ENCODE data around the gene ADCY4. TPM values are rescaled to one million over a fixed set of nuclear protein-coding genes. Genes with fewer than 3 reads are reported as not detected.

ADCY4 gene
- total RNA-seq, 1 donor, result 1.2 TPM

DNA sequence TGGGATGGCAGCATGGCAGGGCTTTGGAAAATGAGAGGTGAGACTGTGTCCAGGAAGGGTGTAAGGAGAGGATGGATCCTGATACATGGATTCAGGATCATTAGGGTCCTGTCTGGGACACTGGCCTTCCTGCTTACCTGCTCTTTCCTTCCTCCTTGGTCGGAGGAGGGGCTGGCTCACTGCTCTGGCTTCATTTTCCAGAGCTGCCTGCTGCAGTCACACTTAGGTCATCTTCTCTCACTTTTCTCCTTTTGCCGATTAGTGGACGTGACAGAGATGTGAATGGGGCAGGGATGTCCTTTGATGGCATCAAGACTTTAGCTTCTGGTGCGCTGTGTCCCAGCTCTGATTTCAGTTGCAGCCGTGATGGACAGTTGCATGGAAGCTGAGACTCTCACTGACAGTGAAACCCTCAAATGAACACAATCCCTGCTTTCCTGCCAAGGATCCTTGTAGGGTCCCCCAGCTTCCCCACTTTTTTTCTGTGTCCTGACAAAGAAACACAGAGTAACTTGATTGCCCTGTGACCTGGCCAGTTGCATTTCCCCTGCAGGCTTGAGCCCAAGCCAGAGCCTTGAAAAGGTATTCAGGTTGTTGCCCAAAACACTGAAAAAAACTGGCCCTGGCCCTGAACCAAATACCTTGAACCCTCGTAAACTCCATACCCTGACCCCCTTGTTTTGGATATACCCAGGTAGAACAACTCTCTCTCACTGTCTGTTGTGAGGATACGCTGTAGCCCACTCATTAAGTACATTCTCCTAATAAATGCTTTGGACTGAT lies 26.3 kb downstream of the ADCY4 start:
- TF ChIP-seq, protein P1, sequence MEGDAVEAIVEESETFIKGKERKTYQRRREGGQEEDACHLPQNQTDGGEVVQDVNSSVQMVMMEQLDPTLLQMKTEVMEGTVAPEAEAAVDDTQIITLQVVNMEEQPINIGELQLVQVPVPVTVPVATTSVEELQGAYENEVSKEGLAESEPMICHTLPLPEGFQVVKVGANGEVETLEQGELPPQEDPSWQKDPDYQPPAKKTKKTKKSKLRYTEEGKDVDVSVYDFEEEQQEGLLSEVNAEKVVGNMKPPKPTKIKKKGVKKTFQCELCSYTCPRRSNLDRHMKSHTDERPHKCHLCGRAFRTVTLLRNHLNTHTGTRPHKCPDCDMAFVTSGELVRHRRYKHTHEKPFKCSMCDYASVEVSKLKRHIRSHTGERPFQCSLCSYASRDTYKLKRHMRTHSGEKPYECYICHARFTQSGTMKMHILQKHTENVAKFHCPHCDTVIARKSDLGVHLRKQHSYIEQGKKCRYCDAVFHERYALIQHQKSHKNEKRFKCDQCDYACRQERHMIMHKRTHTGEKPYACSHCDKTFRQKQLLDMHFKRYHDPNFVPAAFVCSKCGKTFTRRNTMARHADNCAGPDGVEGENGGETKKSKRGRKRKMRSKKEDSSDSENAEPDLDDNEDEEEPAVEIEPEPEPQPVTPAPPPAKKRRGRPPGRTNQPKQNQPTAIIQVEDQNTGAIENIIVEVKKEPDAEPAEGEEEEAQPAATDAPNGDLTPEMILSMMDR (IDR thresholded peaks at IDR 0.05; ENCODE audit: insufficient read depth, low read length), result no peak
- DNase-seq (ENCODE audit: low read depth), result no peak
- H3K4me3 ChIP-seq (ENCODE audit: low read depth, low read length), result no peak overlapping the region

DNA sequence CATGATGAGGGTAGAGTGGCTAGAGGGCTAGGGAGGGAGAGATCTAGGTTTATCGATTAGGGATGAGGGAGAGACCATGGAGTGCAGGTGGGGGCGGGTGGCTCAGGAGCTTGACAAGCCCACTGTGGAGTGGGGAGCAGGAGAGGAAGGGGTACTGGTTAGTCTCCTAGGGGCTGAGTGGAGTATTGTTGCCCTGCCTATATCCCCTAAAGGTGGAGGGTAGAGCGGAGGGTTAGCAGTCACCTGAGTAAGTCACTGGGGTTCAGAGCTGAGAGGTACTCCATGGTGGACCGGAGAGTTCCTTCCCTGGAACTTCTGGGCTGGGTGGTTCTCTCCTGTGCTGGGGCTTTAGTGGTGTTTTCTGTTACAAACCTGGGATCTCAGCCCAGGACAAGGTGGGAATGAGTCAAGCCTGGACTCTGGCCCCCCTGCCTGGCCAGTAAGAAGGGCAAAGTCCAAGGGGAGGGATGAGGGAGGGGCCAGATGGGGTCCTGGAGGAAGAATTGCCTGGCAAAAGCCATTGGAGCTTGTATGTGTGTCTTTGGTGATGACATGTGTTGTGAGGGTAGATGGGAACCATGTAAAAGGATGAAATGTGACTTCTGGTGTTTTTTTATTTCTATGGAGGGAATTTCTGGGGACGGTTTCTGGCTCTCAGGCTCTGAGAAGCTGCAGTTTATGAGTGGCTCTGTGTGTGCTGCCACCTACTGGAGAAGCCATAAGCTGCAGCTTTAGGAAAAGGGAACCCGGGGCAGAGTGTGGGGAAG lies 27.1 kb downstream of the ADCY4 start, which contains the start of gene CIDEB:
Gene CIDEB (minus strand): TSS at position 403 of the 767 bp plus-strand sequence. CDS start 119 bp downstream, at position 284.
- TF ChIP-seq, protein P1 (IDR thresholded peaks at IDR 0.05; ENCODE audit: insufficient read depth, low read length), result peak; percentile 97
- H3K4me3 ChIP-seq (ENCODE audit: low read depth, low read length), result no peak within 1 kb of the TSS
- peak; percentile 62 for DNase-seq (ENCODE audit: low read depth)

DNA sequence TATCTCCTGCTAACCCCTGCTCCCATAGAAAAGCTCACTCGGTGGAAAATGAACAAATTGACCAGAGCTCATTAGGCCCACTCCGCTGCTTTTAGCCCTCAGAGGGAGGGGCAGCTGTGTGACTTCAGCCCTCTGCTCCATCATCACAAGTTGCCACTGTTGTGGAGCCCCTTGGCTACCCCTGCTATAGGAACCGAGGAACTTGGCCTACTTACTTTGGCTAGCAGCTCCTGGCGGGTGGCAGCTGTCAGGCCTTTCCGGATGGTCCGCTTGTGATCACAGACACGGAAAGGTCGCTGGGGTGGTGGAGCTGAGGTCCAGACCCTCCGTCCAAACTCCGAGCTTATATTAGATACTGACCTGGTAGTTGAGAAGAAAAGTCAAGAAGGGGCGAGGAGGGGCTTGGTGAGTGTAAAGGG lies 27.7 kb downstream of the ADCY4 start:
- H3K4me3 ChIP-seq (ENCODE audit: low read depth, low read length), result no peak overlapping the region
- TF ChIP-seq, protein P1 (IDR thresholded peaks at IDR 0.05; ENCODE audit: insufficient read depth, low read length), result no peak
- no peak for DNase-seq (ENCODE audit: low read depth)

DNA sequence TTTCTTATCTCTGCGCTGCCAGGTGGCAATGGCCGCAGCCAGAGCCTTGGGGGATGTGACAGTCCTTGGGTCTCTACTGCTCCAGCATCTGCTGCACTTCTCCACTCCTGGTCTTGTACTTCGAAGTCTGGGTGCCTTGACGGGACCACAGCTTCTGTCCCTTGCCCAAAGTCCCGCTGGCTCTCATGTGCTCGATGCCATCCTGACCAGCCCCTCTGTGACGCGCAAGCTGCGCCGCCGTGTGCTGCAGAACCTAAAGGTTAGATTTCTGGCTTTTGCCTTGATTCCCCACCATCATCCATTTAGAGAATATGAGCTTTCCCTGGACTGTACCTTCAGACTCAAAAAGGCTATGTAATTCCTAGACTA lies 30.9 kb downstream of the ADCY4 start:
- TF ChIP-seq, protein P1 (IDR thresholded peaks at IDR 0.05; ENCODE audit: insufficient read depth, low read length), result no peak
- DNase-seq (ENCODE audit: low read depth), result no peak
- no peak overlapping the region for H3K4me3 ChIP-seq (ENCODE audit: low read depth, low read length)

DNA sequence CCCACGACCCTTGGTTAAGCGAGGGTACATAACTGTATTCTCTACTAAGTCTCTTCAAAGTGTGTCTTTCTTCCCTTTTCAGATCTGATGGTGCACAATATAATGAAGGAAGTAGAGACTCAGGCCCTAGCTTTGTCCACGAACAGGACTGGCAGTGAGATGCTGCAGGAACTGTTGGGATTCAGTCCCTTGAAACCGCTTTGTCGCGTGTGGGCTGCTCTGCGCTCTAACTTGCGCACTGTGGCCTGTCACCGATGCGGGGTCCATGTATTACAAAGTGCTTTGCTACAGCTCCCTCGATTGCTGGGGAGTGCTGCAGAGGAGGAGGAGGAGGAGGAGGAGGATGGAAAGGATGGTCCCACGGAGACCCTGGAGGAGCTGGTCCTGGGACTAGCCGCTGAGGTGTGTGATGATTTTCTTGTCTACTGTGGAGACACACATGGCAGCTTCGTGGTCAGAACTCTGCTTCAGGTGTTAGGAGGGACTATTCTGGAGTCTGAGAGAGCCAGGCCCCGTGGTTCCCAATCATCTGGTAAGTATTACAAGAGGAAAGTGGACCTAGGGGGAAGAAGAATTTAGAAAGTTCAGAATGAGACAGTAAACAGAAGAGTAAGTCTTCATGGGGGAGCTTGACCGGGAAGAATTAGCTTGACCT lies 34.4 kb downstream of the ADCY4 start:
- H3K4me3 ChIP-seq (ENCODE audit: low read depth, low read length), result peak overlapping the region; percentile 99
- no peak for DNase-seq (ENCODE audit: low read depth)
- TF ChIP-seq, protein P1 (IDR thresholded peaks at IDR 0.05; ENCODE audit: insufficient read depth, low read length), result no peak

DNA sequence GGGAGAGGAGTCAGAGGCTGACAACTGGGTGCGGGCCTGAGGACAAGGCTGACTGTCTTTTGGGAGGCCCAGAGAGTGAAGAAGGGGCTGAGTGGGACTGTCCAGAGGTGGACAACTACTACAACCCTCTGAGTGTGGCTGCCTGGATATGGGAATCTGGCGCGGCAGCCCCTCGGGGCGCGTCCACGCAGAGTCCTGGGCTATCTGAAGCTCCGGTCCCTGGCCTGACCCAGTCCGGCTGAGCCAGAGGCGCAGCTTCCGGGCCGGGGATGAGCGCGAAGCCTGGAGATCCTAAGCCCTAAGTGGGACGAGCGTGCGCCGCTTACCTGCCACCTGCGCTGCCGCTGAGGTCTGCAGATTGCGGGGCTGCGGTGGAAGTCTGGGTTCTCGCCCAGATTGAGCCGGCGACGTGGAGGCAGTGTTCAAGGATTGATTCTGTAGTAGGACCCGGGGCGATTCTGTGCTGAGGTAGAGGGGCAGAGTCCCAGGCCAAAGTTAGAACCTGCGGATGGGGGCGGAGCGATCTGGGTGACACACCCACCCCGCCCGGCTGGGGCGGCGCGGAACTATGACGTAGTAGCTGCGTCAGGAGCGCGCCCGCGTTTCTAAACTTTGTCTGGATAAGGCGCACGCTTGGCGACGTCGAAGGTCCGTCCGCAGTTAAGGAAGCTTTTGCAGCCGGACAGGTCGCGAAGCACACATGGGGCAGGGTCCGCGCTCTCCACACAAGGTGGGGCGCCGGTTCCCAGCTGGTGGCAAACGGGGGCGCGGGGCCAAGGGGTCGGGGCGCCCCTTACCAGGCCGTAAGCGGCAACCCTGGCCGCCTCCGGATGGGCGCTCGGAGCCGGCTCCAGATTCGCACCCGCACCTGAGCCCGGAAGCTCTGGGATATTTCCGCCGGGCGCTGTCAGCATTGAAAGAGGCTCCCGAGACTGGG lies 35.3 kb downstream of the ADCY4 start, which contains the start of the genes DHRS1 and NOP9:
Gene DHRS1 (minus strand): TSS at position 526 of the 937 bp plus-strand sequence. CDS start 674 bp downstream, outside the sequence.
Gene NOP9 (plus strand): TSS at position 596 of the 937 bp plus-strand sequence. CDS start 105 bp downstream, at position 701.
- DNase-seq (ENCODE audit: low read depth), result peak; percentile 85
- TF ChIP-seq, protein P1 (IDR thresholded peaks at IDR 0.05; ENCODE audit: insufficient read depth, low read length), result no peak
- H3K4me3 ChIP-seq (ENCODE audit: low read depth, low read length), result peak within 1 kb of the TSS; percentile 99
